ENCODE measurements around the gene CHMP4B.

CHMP4B gene, protein sequence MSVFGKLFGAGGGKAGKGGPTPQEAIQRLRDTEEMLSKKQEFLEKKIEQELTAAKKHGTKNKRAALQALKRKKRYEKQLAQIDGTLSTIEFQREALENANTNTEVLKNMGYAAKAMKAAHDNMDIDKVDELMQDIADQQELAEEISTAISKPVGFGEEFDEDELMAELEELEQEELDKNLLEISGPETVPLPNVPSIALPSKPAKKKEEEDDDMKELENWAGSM

GRCh38 chr20:33810885-33811775 is at the start of gene CHMP4B:
CHMP4B (plus strand) TSS chr20:33811348; CDS start chr20:33811469, 121 bp downstream.
- peak; percentile 90 for DNase-seq (ENCODE audit: low read depth)
- peak within 1 kb of the TSS; percentile 84 for H3K4me3 ChIP-seq (ENCODE audit: low read depth, low read length)
- TF ChIP-seq CTCF (IDR thresholded peaks at IDR 0.05; ENCODE audit: low read depth, low read length, missing control alignments): no peak

DNA sequence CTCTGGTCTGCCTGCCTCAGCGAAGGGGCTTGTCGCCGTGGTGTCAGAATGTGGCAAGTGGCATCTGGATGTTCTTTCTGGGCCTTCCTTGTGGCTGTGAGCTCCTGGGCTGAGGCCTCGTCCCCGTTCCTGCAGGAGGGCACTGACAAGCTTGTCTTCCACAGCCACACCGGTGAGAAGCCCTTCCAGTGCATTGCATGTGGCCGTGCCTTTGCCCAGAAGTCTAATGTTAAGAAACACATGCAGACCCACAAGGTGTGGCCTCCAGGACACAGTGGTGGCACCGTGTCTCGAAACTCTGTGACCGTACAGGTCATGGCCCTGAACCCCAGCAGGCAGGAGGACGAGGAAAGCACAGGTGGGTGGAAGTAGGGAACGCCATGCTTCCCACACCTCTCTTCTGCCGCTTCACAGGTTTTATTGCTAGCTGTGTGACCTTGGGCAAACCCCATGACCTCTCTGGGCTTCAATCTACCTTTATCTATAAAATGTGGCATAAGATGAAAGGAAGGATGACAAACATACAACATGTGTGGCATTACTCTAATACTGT is 49.4 kb upstream of the CHMP4B start:
- DNase-seq (ENCODE audit: low read depth): no peak
- TF ChIP-seq CTCF (IDR thresholded peaks at IDR 0.05; ENCODE audit: low read depth, low read length, missing control alignments): no peak
- H3K4me3 ChIP-seq (ENCODE audit: low read depth, low read length): no peak overlapping the region

DNA sequence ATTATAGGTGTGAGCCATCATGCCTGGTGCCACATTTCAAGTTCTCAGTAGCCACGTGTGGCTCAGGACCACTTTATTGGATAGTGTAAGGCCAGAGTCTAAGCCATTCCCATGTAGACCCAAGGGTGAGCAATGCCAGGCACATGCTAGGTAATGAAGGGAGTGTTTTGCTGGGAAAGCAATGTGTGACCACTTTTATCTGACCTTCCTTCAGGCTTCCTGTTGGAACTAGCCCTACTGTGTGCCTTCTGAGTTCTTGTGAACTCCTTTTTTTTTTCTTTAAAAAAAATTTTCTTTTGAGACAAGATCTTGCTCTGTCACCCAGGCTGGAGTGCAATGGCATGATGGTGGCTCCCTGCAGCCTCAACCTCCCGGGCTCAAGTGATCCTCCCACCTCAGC is 46.0 kb upstream of the CHMP4B start:
- no peak overlapping the region for H3K4me3 ChIP-seq (ENCODE audit: low read depth, low read length)
- DNase-seq (ENCODE audit: low read depth): no peak
- no peak for TF ChIP-seq CTCF (IDR thresholded peaks at IDR 0.05; ENCODE audit: low read depth, low read length, missing control alignments)

- DNase-seq (ENCODE audit: low read depth): no peak
- TF ChIP-seq CTCF (IDR thresholded peaks at IDR 0.05; ENCODE audit: low read depth, low read length, missing control alignments): no peak
- H3K4me3 ChIP-seq (ENCODE audit: low read depth, low read length): no peak overlapping the region
Observed at GRCh38 chr20:33765592-33765991, 45.6 kb upstream of the CHMP4B start.

DNA sequence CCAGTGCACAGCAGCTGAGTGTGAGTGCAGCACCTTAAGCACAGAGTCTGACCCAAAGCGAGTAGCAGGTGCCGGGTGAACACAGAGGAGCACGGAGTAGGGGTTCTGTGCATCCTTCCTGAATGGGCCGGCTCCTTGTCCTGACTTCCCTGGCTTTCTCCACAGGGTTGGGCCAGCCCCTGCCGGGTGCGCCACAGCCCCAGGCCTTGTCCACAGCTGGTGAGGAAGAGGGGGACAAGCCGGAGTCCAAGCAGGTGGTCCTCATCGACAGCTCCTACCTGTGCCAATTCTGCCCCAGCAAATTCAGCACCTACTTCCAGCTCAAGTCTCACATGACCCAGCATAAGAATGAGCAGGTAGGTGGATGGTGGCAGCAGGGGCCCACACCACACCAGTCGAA is 44.5 kb upstream of the CHMP4B start:
- no peak for TF ChIP-seq CTCF (IDR thresholded peaks at IDR 0.05; ENCODE audit: low read depth, low read length, missing control alignments)

DNA sequence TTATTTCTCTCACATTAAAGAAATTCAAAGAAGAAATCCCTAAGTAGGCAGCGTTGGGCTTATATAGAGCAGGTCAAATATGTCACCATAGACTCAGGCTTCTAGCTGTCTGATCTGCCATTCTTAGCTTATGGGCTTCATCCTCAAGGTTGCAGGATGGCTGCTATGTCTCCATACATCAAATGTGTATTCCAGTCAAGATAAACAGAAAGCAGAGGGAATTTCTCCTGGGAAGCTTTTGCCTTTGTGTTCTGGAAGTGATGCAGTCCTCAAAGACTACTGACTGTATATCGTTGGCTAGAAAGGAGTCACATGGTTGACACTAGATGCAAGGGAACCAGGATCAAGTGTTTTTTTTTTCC is 43.4 kb upstream of the CHMP4B start:
- no peak overlapping the region for H3K4me3 ChIP-seq (ENCODE audit: low read depth, low read length)
- TF ChIP-seq CTCF (IDR thresholded peaks at IDR 0.05; ENCODE audit: low read depth, low read length, missing control alignments): no peak
- DNase-seq (ENCODE audit: low read depth): no peak

More for the DNA sequence above, 44.5 kb upstream of the CHMP4B start:
- DNase-seq (ENCODE audit: low read depth): no peak
- H3K4me3 ChIP-seq (ENCODE audit: low read depth, low read length): no peak overlapping the region

All from GM12864 (cell line).